ENCODE measurements around the gene SDHD. TPM values are rescaled to one million over a fixed set of nuclear protein-coding genes. Genes with fewer than 3 reads are reported as not detected.

SDHD gene
- total and polyA plus RNA-seq, 2 of the 8 experiments (the other 6 are each of a cell fraction or from before 2014, with no cell fraction given) = 96.0 to 181 TPM

- CTCF ChIA-PET (ENCODE audit: partially characterized antibody) = interaction anchor here (1.2 kb wide), 1 partner anchor 1497 kb away, joined by 3 read pairs; no protein-coding TSS in a partner anchor
- H3K56ac ChIP-seq (replicated peaks; ENCODE audit: insufficient read length, low read depth, low read length) = no peak overlapping the region
- H4K5ac ChIP-seq (ENCODE audit: insufficient read length, low read depth, low read length) = no peak overlapping the region
- no peak overlapping the region for H3K4me3 ChIP-seq (ENCODE audit: extremely low read depth in 1 of 4, insufficient read depth in 2 of 4, low read depth in 3 of 4, low read length in 4 of 4)
- H4K8ac ChIP-seq (ENCODE audit: extremely low read depth, insufficient read depth, low read length) = no peak overlapping the region
- no peak overlapping the region for H2AK5ac ChIP-seq (ENCODE audit: low read depth, low read length)
- H3K4me1 ChIP-seq (replicated peaks in 1 of 4; ENCODE audit: control insufficient read depth in 3 of 4, insufficient read depth in 4 of 4, low read length in 3 of 4) = no peaks in the 10 kb centered on the region
- H3K23me2 ChIP-seq (ENCODE audit: low read depth, low read length) = no peaks in the 10 kb centered on the region
- H3K23ac ChIP-seq (ENCODE audit: insufficient read length) = no peak overlapping the region
- no peak overlapping the region for H3K14ac ChIP-seq (ENCODE audit: insufficient read length)
- no peak overlapping the region for H2BK12ac ChIP-seq (ENCODE audit: low read depth, low read length)
- no peak overlapping the region for H2BK20ac ChIP-seq (ENCODE audit: low read length)
- no peak for FAIRE-seq
- DNase-seq (ENCODE audit: low read depth in 1 of 2, low spot score in 2 of 2) = no peak
- H3K79me2 ChIP-seq (ENCODE audit: control insufficient read depth in 1 of 2, insufficient read depth in 2 of 2, low read length in 2 of 2) = peaks cover 0 to 4% of the 10 kb centered on the region in 2 experiments; a peak in 2 of 4 replicates
- no peak overlapping the region for H2BK5ac ChIP-seq (ENCODE audit: low read depth, low read length)
- no peak overlapping the region for H2AFZ ChIP-seq (ENCODE audit: low read length)
- H3K79me1 ChIP-seq (ENCODE audit: low read depth, low read length) = 0 out of 2 replicates have a peak, but pooled peaks cover 2% of the 10 kb centered on the region
- H3K9ac ChIP-seq (replicated peaks in 1 of 4; ENCODE audit: extremely low read depth in 1 of 4, low read depth in 3 of 4, low read length in 3 of 4) = no peak overlapping the region
- H4K91ac ChIP-seq (replicated peaks; ENCODE audit: insufficient read length, low read length) = no peak overlapping the region
- no peaks in the 10 kb centered on the region for H3K9me3 ChIP-seq (ENCODE audit: insufficient read depth in 2 of 2, low read depth in 1 of 2, low read length in 1 of 2)
- no peaks in the 10 kb centered on the region for H3K27me3 ChIP-seq (replicated peaks in 1 of 4; ENCODE audit: control insufficient read depth in 3 of 4, extremely low read depth in 1 of 4, insufficient read depth in 3 of 4, low read length in 3 of 4)
- H3K36me3 ChIP-seq (ENCODE audit: control insufficient read depth in 2 of 4, insufficient read depth in 4 of 4, low read length in 3 of 4) = peaks cover 3 to 74% (median 27%) of the 10 kb centered on the region in 4 experiments; a peak in 7 of 8 replicates
- H3K4me2 ChIP-seq (ENCODE audit: insufficient read depth in 1 of 2, low read depth in 2 of 2, low read length in 2 of 2) = no peak overlapping the region
- WGBS, 2 experiments (ENCODE audit: extremely low coverage in 1 of 2, insufficient coverage in 1 of 2, insufficient read length in 1 of 2, insufficient replicate concordance in 2 of 2, low coverage in 1 of 2, low lambda C conversion rate in 2 of 2, missing lambda C conversion rate in 1 of 2) = 83% methylated on average over 6 of the region's 6 CpGs; no CpG with 5 or more reads in 1 of the 2 experiments
- no peak overlapping the region for H2BK15ac ChIP-seq (ENCODE audit: low read length)
- no peaks in the 10 kb centered on the region for H4K20me1 ChIP-seq (replicated peaks in 1 of 2; ENCODE audit: control insufficient read depth in 1 of 2, insufficient read depth in 2 of 2, low read length in 2 of 2)
- no peak overlapping the region for H2BK120ac ChIP-seq (replicated peaks; ENCODE audit: low read depth, low read length)
- no peak overlapping the region for H3K4ac ChIP-seq (replicated peaks; ENCODE audit: insufficient read length, low read depth, low read length)
- POLR2A ChIA-PET (ENCODE audit: partially characterized antibody) = interaction anchor here (1.1 kb wide), 1 partner anchor 8 kb away, joined by 3 read pairs; no protein-coding TSS in a partner anchor
- H3K27ac ChIP-seq (ENCODE audit: low read depth, low read length) = no peak overlapping the region
- H3K18ac ChIP-seq (ENCODE audit: extremely low read depth, low read length) = no peak overlapping the region
- TF ChIP-seq SAP30 (IDR thresholded peaks at IDR 0.05; ENCODE audit: insufficient read depth, insufficient replicate concordance, low read length) (no peak), POLR2A (IDR thresholded peaks at IDR 0.05; ENCODE audit: control extremely low read depth in 1 of 2, low read depth in 2 of 2, low read length in 2 of 2) (no peak), CTCF (IDR thresholded peaks at IDR 0.05; ENCODE audit: control extremely low read depth in 1 of 3, insufficient read depth in 1 of 3, low read depth in 1 of 3, low read length in 3 of 3) (no peak), CHD1 (IDR thresholded peaks at IDR 0.05; ENCODE audit: low read depth, low read length) (no peak), TCF12 (IDR thresholded peaks at IDR 0.05; ENCODE audit: low read depth, low read length) (no peak), BRCA1 (IDR thresholded peaks at IDR 0.05; ENCODE audit: low read depth, low read length) (no peak), ATF3 (IDR thresholded peaks at IDR 0.05; ENCODE audit: insufficient read depth, low read depth, low read length) (no peak), RXRA (IDR thresholded peaks at IDR 0.05; ENCODE audit: insufficient read depth, low read depth, low read length) (no peak), GABPA (IDR thresholded peaks at IDR 0.05; ENCODE audit: borderline replicate concordance, insufficient read depth, low read length) (no peak)
These were observed 44.3 kb upstream of the SDHD start for GRCh38 chr11:112042161-112042960.

Data from H1 (cell line).